Transverse colon (tissue), 4 donors: Measurements from ENCODE around the gene CRTC2. TPM values are rescaled to one million over a fixed set of nuclear protein-coding genes. Genes with fewer than 3 reads are reported as not detected.

Experiments used
- DNase-seq: peaks from one replicate; pipeline ENCODE4 v3.0.0-alpha.2; 2019
- H3K27ac ChIP-seq, 4 donors: fragments of 200-600 bp; sonication (generic); 2 replicates each; pipeline ENCODE4 v1.5.1; 2016 to 2018; ENCODE audit warnings: inconsistent platforms in 4 of 4
- H3K27me3 ChIP-seq: fragments of 200-600 bp; sonication (generic); 2 replicates; pipeline ENCODE4 v1.5.1; 2017; ENCODE audit warnings: inconsistent platforms
- H3K36me3 ChIP-seq, 4 donors: fragments of 200-600 bp; sonication (generic); 2 replicates each; pipeline ENCODE4 v1.5.1; 2017 to 2019; ENCODE audit warnings: inconsistent platforms in 4 of 4
- H3K4me1 ChIP-seq, 4 donors: fragments of 200-600 bp; sonication (generic); 2 replicates each; pipeline ENCODE4 v1.5.1; 2017 to 2020; ENCODE audit warnings: inconsistent platforms in 4 of 4
- H3K4me3 ChIP-seq, 4 donors: fragments of 200-600 bp; sonication (generic); 1 replicate in 1 of 4; 2 replicates in 3 of 4; pipeline versions ENCODE4 v1.5.1 to v1.6.1; 2017 to 2019; ENCODE audit warnings: inconsistent platforms in 4 of 4
- H3K9me3 ChIP-seq, 2 donors: fragments of 200-600 bp; sonication (generic); 2 replicates each; pipeline ENCODE4 v1.5.1; 2017 to 2019; ENCODE audit warnings: inconsistent platforms in 2 of 2
- CTCF ChIP-seq, 5 experiments: fragments of 200-600 bp in 3 of 5; fragments of 450-650 bp in 2 of 5; sonication (generic) in 3 of 5; IDR thresholded peaks; 1 replicate in 2 of 5; 2 replicates in 3 of 5; pipeline ENCODE4 v1.5.1; 2016 to 2017; ENCODE audit warnings: antibody characterized with exemption in 5 of 5, inconsistent platforms in 3 of 5, mild to moderate bottlenecking in 2 of 5, moderate library complexity in 1 of 5
- EP300 ChIP-seq: sonication (generic); formaldehyde crosslinking; IDR thresholded peaks from one replicate; pipeline ENCODE4 v1.6.1; 2017; ENCODE audit warnings: antibody characterized with exemption, low read depth
- POLR2A ChIP-seq: fragments of 450-650 bp; IDR thresholded peaks from one replicate; pipeline ENCODE4 v1.6.1; 2016; ENCODE audit warnings: antibody characterized with exemption, mild to moderate bottlenecking, moderate library complexity
- POLR2AphosphoS5 ChIP-seq, 3 donors: sonication (generic); formaldehyde crosslinking; IDR thresholded peaks; one replicate each; pipeline ENCODE4 v1.6.1; 2016; ENCODE audit warnings: antibody characterized with exemption in 3 of 3
- WGBS, 2 donors: methylation state at CpG; one replicate each; pipeline ENCODE4 v1.1.5; 2018; ENCODE audit warnings: low coverage in 1 of 2; 5-methylcytosine and 5-hydroxymethylcytosine counted together
- in situ Hi-C, 4 donors: fragments of 200-750 bp; cut with MboI; loops; one replicate each; pipeline versions ENCODE4 v1.15.0 to v1.15.1; 2017; ENCODE audit warnings: low sequenced_read_pairs in 3 of 4, low pct_ligation_motif_present in 1 of 4, low pct_unique_long_range_greater_than_20kb in 1 of 4
- intact Hi-C: fragments of 100-400 bp; cut with DNase I; formaldehyde crosslinking; loops from one replicate; pipeline ENCODE4 v1.15.1; 2023; ENCODE audit warnings: low total_unique reads
- small RNA-seq, 4 donors: library from RNA; depleted of rRNA; stranded (forward); fragments of <200 nt; gene quantifications; one replicate each; pipeline ENCODE3, GENCODE V24; 2016
- total RNA-seq, 4 donors: library from RNA; depleted of rRNA; stranded (reverse); fragments of >200 nt; gene quantifications; one replicate each; pipeline ENCODE4 v1.1.0, GENCODE V29; 2016

Gene CRTC2
- total RNA-seq, 4 donors from 2014 or later: 13.3 to 32.5 (median 21.4) TPM

GRCh38 chr1:153903841-153904455 lies 54.5 kb downstream of the CRTC2 start:
- peaks cover 0 to 10% (median 0%) of the 10 kb centered on the region in 4 donors for H3K4me1 ChIP-seq
- no peak for DNase-seq
- 80 to 93% methylated on average over 4 to 14 of the region's 14 CpGs for whole genome bisulfite sequencing, 2 donors
- TF ChIP-seq CTCF (IDR thresholded peaks at IDR 0.05): no peak
- no peak for TF ChIP-seq EP300
- TF ChIP-seq POLR2A: no peak
- TF ChIP-seq POLR2AphosphoS5 (IDR thresholded peaks at IDR 0.05): no peak
- H3K4me3 ChIP-seq: no peak overlapping the region
- intact Hi-C loops (no loop called here), in situ Hi-C loops (loop anchor here in 1 of 4 donors (25.0 kb wide), 1 partner anchor 92 kb away; no protein-coding TSS in a partner anchor)
- no peaks in the 10 kb centered on the region for H3K27me3 ChIP-seq
- H3K9me3 ChIP-seq: no peaks in the 10 kb centered on the region
- peaks cover 0 to 4% (median 0%) of the 10 kb centered on the region in 4 donors for H3K36me3 ChIP-seq
- H3K27ac ChIP-seq: peak overlapping the region in 1 of 4 donors; percentile 10

GRCh38 chr1:153899509-153899908 lies 58.9 kb downstream of the CRTC2 start:
- in situ Hi-C loops: no loop called here

More at GRCh38 chr1:153899509-153899908, 58.9 kb downstream of the CRTC2 start:
- WGBS, 2 donors: 98 to 100% methylated on average over 6 of the region's 6 CpGs
- no peak for DNase-seq
- no peaks in the 10 kb centered on the region for H3K27me3 ChIP-seq
- intact Hi-C loops: no loop called here
- no peak for TF ChIP-seq POLR2AphosphoS5 (IDR thresholded peaks at IDR 0.05)
- no peak for TF ChIP-seq POLR2A
- TF ChIP-seq EP300: no peak
- TF ChIP-seq CTCF (IDR thresholded peaks at IDR 0.05): no peak
- no peak overlapping the region for H3K4me3 ChIP-seq
- H3K36me3 ChIP-seq: peaks cover 0 to 9% (median 0%) of the 10 kb centered on the region in 4 donors
- no peaks in the 10 kb centered on the region for H3K9me3 ChIP-seq
- no peak overlapping the region for H3K27ac ChIP-seq
- peaks cover 0 to 4% (median 0%) of the 10 kb centered on the region in 4 donors for H3K4me1 ChIP-seq

Small RNA genes lying within 50 kb of the gene (small RNA-seq; reads per million reads assigned to genes)
- gene MIR6737: 0 to 0.28 (median 0.15) reads per million in 4 donors

Other genes with a start within 250 kb of the CRTC2 start
- 10 to 100 TPM; 26.1 to 35.6 (median 28.0) TPM for gene INTS3, start 230.6 kb downstream of the CRTC2 start, total RNA-seq
- 100 to 1,000 TPM in 1 of 4 donors, 10 to 100 TPM in 3; 15.2 to 159 (median 26.2) TPM for gene SLC27A3, start 183.2 kb downstream of the CRTC2 start, total RNA-seq
- 10 to 100 TPM; 16.7 to 28.1 (median 20.2) TPM for gene GATAD2B, start 35.6 kb downstream of the CRTC2 start, total RNA-seq
- 100 to 1,000 TPM in 1 of 4 donors, 10 to 100 TPM in 3; 42.3 to 121 (median 50.3) TPM for gene DENND4B, start 11.9 kb downstream of the CRTC2 start, total RNA-seq
- 10 to 100 TPM; 19.9 to 80.0 (median 47.1) TPM for gene SLC39A1, start 4.9 kb upstream of the CRTC2 start, total RNA-seq
- gene CREB3L4, start 9.3 kb upstream of the CRTC2 start, total RNA-seq: 10 to 100 TPM in 2 of 4 donors, 1 to 10 TPM in 2; 2.2 to 18.7 (median 11.6) TPM
- gene JTB, start 19.1 kb upstream of the CRTC2 start, total RNA-seq: 100 to 1,000 TPM in 3 of 4 donors, 10 to 100 TPM in 1; 88.8 to 303 (median 280) TPM
- gene RAB13, start 27.7 kb upstream of the CRTC2 start, total RNA-seq: 10 to 100 TPM in 2 of 4 donors, 1 to 10 TPM in 2; 4.0 to 27.9 (median 15.4) TPM
- 1,000 to 10,000 TPM in 2 of 4 donors, 100 to 1,000 TPM in 2; 222 to 1,839 (median 900) TPM for gene RPS27, start 32.1 kb upstream of the CRTC2 start, total RNA-seq
- gene NUP210L, start 196.5 kb upstream of the CRTC2 start, total RNA-seq: not detected
- 100 to 1,000 TPM; 208 to 434 (median 324) TPM for gene TPM3, start 233.5 kb upstream of the CRTC2 start, total RNA-seq
- gene CFAP141, start 247.7 kb upstream of the CRTC2 start, total RNA-seq: not detected